ENCODE data around the gene UBALD1. TPM values are rescaled to one million over a fixed set of nuclear protein-coding genes. Genes with fewer than 3 reads are reported as not detected.

Gene UBALD1
- total RNA-seq, 1 experiment from 2014 or later, result 45.9 TPM

DNA sequence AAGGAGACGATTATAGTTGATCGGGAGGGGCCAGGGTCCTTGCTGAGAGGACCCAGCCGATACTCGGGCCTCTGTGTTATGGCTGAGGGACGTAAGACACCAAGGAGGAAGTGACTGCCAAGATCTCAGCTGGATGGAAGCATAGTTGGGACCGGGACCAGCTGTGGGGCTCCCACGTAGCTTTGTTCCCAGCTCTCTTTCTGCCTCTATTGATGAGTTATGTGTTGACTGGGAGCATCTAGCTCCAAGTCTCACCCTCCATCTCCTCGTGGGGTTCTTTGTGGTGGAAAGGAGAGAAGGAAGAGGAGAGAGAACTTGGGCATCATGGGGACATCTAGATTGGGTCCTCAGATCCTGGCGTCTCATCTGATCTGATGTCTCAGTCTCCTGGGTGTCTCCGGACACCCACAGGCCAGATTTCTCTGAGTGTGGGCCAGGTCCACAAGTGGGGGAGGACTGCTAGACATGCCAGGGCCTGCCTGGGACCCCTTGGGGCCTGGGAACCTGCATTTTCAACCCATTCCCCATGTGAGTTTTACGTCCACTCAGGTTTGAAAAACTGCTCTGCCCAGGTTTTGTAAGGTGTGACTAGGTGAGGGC lies 11.0 kb upstream of the UBALD1 start:
- Histone ChIP-seq H2AFZ (ENCODE audit: low read depth, low read length, poor library complexity, severe bottlenecking) (no peak overlapping the region), H3K9me2 (ENCODE audit: insufficient read depth) (no peaks in the 10 kb centered on the region), H3K4me3 (replicated peaks in 1 of 2; ENCODE audit: low read depth in 1 of 2, low read length in 2 of 2) (peak overlapping the region; percentile 86 to 87), H3K4me1 (ENCODE audit: control insufficient read depth in 1 of 2, insufficient read depth in 2 of 2, low read length in 2 of 2) (peaks cover 15 to 21% of the 10 kb centered on the region in 2 experiments), H3K27ac (ENCODE audit: low read depth, low read length) (peak overlapping the region; percentile 95), H3K27me3 (ENCODE audit: insufficient read depth, low read length) (no peaks in the 10 kb centered on the region), H3K9me3 (ENCODE audit: control insufficient read depth in 1 of 2, insufficient read depth in 1 of 2, low read depth in 1 of 2, low read length in 2 of 2) (no peaks in the 10 kb centered on the region), H3K4me2 (ENCODE audit: low read length) (peak overlapping the region; percentile 89), H3K79me2 (ENCODE audit: insufficient read depth, low read length) (peaks cover 54% of the 10 kb centered on the region), H4K20me1 (ENCODE audit: insufficient read depth) (no peaks in the 10 kb centered on the region), H3K36me3 (ENCODE audit: control insufficient read depth in 1 of 2, insufficient read depth in 2 of 2, low read length in 2 of 2) (no peaks in the 10 kb centered on the region), H3K9ac (ENCODE audit: low read length) (peak overlapping the region; percentile 96)
- intact Hi-C loops (cut with micrococcal nuclease), result no loop called here
- DNase-seq (ENCODE audit: low read depth, low spot score) (no peak), ATAC-seq (no peak)
- RAD21 ChIA-PET (ENCODE audit: low non-redundant PET in 1 of 2, low total read pairs in 2 of 2, uncharacterized antibody in 2 of 2, unreplicated experiment in 2 of 2), result no interaction called here
- CTCF ChIA-PET, result interaction anchor here (1.3 kb wide), 1 partner anchor 10 kb away, joined by 5 read pairs; no protein-coding TSS in a partner anchor
- TSS peak; percentile 59 for BruUV-seq (replicated peaks)
- POLR2A ChIA-PET, result no interaction called here
- TF ChIP-seq ELF1 (IDR thresholded peaks at IDR 0.05; ENCODE audit: borderline replicate concordance, low read depth), result no peak
- TF ChIP-seq, protein P1, sequence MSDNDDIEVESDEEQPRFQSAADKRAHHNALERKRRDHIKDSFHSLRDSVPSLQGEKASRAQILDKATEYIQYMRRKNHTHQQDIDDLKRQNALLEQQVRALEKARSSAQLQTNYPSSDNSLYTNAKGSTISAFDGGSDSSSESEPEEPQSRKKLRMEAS (IDR thresholded peaks at IDR 0.05), result no peak
- no peak for TF ChIP-seq EZH2phosphoT487 (IDR thresholded peaks at IDR 0.05; ENCODE audit: borderline replicate concordance)
- no peak for TF ChIP-seq FOSL1 (IDR thresholded peaks at IDR 0.05; ENCODE audit: low read depth)
- TF ChIP-seq POLR2A (IDR thresholded peaks at IDR 0.05; ENCODE audit: borderline replicate concordance, extremely low read depth, insufficient read depth, insufficient read length), result no peak
- no peak for TF ChIP-seq JUND (IDR thresholded peaks at IDR 0.05)
- no peak for TF ChIP-seq ZNF274 (IDR thresholded peaks at IDR 0.05; ENCODE audit: low read depth, low read length)
- TF ChIP-seq TCF7L2 (IDR thresholded peaks at IDR 0.05; ENCODE audit: borderline replicate concordance, extremely low read depth, insufficient read depth, insufficient read length), result no peak
- TF ChIP-seq, protein P2, sequence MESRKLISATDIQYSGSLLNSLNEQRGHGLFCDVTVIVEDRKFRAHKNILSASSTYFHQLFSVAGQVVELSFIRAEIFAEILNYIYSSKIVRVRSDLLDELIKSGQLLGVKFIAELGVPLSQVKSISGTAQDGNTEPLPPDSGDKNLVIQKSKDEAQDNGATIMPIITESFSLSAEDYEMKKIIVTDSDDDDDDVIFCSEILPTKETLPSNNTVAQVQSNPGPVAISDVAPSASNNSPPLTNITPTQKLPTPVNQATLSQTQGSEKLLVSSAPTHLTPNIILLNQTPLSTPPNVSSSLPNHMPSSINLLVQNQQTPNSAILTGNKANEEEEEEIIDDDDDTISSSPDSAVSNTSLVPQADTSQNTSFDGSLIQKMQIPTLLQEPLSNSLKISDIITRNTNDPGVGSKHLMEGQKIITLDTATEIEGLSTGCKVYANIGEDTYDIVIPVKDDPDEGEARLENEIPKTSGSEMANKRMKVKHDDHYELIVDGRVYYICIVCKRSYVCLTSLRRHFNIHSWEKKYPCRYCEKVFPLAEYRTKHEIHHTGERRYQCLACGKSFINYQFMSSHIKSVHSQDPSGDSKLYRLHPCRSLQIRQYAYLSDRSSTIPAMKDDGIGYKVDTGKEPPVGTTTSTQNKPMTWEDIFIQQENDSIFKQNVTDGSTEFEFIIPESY (IDR thresholded peaks at IDR 0.05; ENCODE audit: extremely low read depth, insufficient replicate concordance, low read length), result no peak
- no peak for TF ChIP-seq POLR2AphosphoS5 (IDR thresholded peaks at IDR 0.05; ENCODE audit: low read depth, low read length)
- TF ChIP-seq SP1 (IDR thresholded peaks at IDR 0.05; ENCODE audit: low read depth), result no peak
- no peak for TF ChIP-seq ZFX (IDR thresholded peaks at IDR 0.05)

All from HCT116 (cell line).